GM23338 (cell line): ENCODE measurements around the gene HCRTR1.

Experiments used
- CREB1 ChIP-seq: fragments of 250-450 bp; sonication (Bioruptor Pico); IDR thresholded peaks from 2 replicates; pipeline ENCODE4 v1.5.0; 2020; ENCODE audit warnings: low read depth, mild to moderate bottlenecking, moderate library complexity
- CTCF ChIP-seq, 2 experiments: fragments of 200-600 bp in 1 of 2; sonication (generic) in 1 of 2; conservative IDR thresholded peaks; 2 replicates each; pipeline versions ENCODE4 v1.5.1 to v1.6.1; 2016 to 2017; ENCODE audit warnings: antibody characterized with exemption in 2 of 2, low read depth in 2 of 2, mild to moderate bottlenecking in 2 of 2, moderate library complexity in 1 of 2
- EZH2 ChIP-seq: fragments of 200-600 bp; sonication (generic); IDR thresholded peaks from one replicate; pipeline ENCODE4 v1.8.0; 2017; ENCODE audit warnings: antibody characterized with exemption, mild to moderate bottlenecking, low read depth; ENCODE audit not compliant: unreplicated experiment
- EZH2phosphoT487 ChIP-seq: fragments of 200-600 bp; sonication (generic); IDR thresholded peaks from one replicate; pipeline ENCODE4 v1.8.1; 2018; ENCODE audit warnings: antibody characterized with exemption; ENCODE audit not compliant: unreplicated experiment
- JUNB ChIP-seq: IDR thresholded peaks from one replicate; pipeline ENCODE4 v1.6.1; 2016; ENCODE audit warnings: antibody characterized with exemption; ENCODE audit not compliant: unreplicated experiment
- NANOG ChIP-seq: IDR thresholded peaks from 2 replicates; pipeline ENCODE4 v1.6.1; 2016; ENCODE audit warnings: antibody characterized with exemption, borderline replicate concordance
- POLR2AphosphoS5 ChIP-seq: IDR thresholded peaks from 2 replicates; pipeline ENCODE4 v1.6.1; 2016; ENCODE audit warnings: antibody characterized with exemption, low read depth
- REST ChIP-seq: IDR thresholded peaks from one replicate; pipeline ENCODE4 v1.6.1; 2018; ENCODE audit warnings: antibody characterized with exemption; ENCODE audit not compliant: unreplicated experiment
- STAT1 ChIP-seq: IDR thresholded peaks from one replicate; pipeline ENCODE4 v1.6.1; 2016; ENCODE audit warnings: antibody characterized with exemption; ENCODE audit not compliant: unreplicated experiment
- ZNF114 ChIP-seq: fragments of 250-450 bp; sonication (Bioruptor Pico); IDR thresholded peaks from 2 replicates; pipeline ENCODE4 v1.5.0; 2020; ENCODE audit warnings: mild to moderate bottlenecking, moderate library complexity
- ZNF331 ChIP-seq: fragments of 250-450 bp; sonication (Bioruptor Pico); IDR thresholded peaks from 2 replicates; pipeline ENCODE4 v1.5.0; 2020; ENCODE audit warnings: low read depth, mild to moderate bottlenecking, moderate library complexity
- TF ChIP-seq, protein P1 (sequence below): IDR thresholded peaks from 2 replicates; pipeline ENCODE4 v1.6.1; 2016; ENCODE audit warnings: antibody characterized with exemption
- TF ChIP-seq, protein P2 (sequence below): fragments of 250-450 bp; sonication (Bioruptor Pico); IDR thresholded peaks from 2 replicates; pipeline ENCODE4 v1.5.0; 2020; ENCODE audit warnings: mild to moderate bottlenecking, moderate library complexity

DNA sequence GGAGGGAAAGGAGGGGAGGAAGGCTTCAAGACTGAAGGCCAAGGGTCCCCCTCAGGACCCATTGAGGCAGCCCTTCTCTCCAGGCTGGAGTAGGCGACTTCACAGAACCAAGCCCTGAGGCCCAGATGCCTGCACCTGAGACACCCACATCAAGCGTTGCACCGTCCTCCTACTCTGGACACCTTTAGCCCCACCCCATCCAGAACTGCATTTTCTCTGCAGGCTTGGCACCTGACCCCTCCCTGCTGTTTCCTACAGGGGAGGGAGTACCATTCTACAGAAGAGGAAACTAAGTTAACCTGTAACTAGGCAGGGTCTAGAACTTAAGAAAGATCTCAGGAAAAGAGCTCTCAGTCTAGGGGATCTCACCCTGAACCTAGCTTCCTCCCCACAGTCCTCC lies 15.2 kb downstream of the HCRTR1 start:
- TF ChIP-seq CTCF (conservative IDR thresholded peaks at IDR 0.05; ENCODE audit: low read depth in 2 of 2) = no peak
- TF ChIP-seq POLR2AphosphoS5 = no peak
- TF ChIP-seq REST = no peak
- TF ChIP-seq EZH2 = no peak
- no peak for TF ChIP-seq EZH2phosphoT487
- no peak for TF ChIP-seq JUNB
- TF ChIP-seq NANOG = no peak
- TF ChIP-seq CREB1 = no peak
- TF ChIP-seq ZNF114 (CRISPR knock-in tag) = no peak
- TF ChIP-seq, protein P1, sequence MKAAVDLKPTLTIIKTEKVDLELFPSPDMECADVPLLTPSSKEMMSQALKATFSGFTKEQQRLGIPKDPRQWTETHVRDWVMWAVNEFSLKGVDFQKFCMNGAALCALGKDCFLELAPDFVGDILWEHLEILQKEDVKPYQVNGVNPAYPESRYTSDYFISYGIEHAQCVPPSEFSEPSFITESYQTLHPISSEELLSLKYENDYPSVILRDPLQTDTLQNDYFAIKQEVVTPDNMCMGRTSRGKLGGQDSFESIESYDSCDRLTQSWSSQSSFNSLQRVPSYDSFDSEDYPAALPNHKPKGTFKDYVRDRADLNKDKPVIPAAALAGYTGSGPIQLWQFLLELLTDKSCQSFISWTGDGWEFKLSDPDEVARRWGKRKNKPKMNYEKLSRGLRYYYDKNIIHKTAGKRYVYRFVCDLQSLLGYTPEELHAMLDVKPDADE = no peak
- TF ChIP-seq ZNF331 (CRISPR knock-in tag) = no peak
- no peak for TF ChIP-seq STAT1
- TF ChIP-seq, protein P2, sequence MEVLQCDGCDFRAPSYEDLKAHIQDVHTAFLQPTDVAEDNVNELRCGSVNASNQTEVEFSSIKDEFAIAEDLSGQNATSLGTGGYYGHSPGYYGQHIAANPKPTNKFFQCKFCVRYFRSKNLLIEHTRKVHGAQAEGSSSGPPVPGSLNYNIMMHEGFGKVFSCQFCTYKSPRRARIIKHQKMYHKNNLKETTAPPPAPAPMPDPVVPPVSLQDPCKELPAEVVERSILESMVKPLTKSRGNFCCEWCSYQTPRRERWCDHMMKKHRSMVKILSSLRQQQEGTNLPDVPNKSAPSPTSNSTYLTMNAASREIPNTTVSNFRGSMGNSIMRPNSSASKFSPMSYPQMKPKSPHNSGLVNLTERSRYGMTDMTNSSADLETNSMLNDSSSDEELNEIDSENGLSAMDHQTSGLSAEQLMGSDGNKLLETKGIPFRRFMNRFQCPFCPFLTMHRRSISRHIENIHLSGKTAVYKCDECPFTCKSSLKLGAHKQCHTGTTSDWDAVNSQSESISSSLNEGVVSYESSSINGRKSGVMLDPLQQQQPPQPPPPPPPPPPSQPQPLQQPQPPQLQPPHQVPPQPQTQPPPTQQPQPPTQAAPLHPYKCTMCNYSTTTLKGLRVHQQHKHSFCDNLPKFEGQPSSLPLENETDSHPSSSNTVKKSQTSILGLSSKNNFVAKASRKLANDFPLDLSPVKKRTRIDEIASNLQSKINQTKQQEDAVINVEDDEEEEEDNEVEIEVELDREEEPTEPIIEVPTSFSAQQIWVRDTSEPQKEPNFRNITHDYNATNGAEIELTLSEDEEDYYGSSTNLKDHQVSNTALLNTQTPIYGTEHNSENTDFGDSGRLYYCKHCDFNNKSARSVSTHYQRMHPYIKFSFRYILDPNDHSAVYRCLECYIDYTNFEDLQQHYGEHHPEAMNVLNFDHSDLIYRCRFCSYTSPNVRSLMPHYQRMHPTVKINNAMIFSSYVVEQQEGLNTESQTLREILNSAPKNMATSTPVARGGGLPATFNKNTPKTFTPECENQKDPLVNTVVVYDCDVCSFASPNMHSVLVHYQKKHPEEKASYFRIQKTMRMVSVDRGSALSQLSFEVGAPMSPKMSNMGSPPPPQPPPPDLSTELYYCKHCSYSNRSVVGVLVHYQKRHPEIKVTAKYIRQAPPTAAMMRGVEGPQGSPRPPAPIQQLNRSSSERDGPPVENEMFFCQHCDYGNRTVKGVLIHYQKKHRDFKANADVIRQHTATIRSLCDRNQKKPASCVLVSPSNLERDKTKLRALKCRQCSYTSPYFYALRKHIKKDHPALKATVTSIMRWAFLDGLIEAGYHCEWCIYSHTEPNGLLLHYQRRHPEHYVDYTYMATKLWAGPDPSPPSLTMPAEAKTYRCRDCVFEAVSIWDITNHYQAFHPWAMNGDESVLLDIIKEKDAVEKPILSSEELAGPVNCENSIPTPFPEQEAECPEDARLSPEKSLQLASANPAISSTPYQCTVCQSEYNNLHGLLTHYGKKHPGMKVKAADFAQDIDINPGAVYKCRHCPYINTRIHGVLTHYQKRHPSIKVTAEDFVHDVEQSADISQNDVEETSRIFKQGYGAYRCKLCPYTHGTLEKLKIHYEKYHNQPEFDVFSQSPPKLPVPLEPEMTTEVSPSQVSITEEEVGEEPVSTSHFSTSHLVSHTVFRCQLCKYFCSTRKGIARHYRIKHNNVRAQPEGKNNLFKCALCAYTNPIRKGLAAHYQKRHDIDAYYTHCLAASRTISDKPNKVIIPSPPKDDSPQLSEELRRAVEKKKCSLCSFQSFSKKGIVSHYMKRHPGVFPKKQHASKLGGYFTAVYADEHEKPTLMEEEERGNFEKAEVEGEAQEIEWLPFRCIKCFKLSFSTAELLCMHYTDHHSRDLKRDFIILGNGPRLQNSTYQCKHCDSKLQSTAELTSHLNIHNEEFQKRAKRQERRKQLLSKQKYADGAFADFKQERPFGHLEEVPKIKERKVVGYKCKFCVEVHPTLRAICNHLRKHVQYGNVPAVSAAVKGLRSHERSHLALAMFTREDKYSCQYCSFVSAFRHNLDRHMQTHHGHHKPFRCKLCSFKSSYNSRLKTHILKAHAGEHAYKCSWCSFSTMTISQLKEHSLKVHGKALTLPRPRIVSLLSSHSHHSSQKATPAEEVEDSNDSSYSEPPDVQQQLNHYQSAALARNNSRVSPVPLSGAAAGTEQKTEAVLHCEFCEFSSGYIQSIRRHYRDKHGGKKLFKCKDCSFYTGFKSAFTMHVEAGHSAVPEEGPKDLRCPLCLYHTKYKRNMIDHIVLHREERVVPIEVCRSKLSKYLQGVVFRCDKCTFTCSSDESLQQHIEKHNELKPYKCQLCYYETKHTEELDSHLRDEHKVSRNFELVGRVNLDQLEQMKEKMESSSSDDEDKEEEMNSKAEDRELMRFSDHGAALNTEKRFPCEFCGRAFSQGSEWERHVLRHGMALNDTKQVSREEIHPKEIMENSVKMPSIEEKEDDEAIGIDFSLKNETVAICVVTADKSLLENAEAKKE = no peak
